ENCODE measurements around the gene CADM1. TPM values are rescaled to one million over a fixed set of nuclear protein-coding genes. Genes with fewer than 3 reads are reported as not detected.

Gene CADM1
- total and polyA plus RNA-seq, 10 of the 15 experiments (the other 5 are each of a cell fraction or from before 2014, with no cell fraction given) = 0.03 to 0.48 (median 0.15) TPM; not detected in 3

GRCh38 chr11:115190196-115190595, 314.0 kb downstream of the CADM1 start (continued):
- no peak for TF ChIP-seq ZSCAN29 (IDR thresholded peaks at IDR 0.05)
- no peak for TF ChIP-seq POLR2AphosphoS5 (IDR thresholded peaks at IDR 0.05; ENCODE audit: low read length)

GRCh38 chr11:115188898-115189278, 315.3 kb downstream of the CADM1 start:
- Histone ChIP-seq H3K79me2 (ENCODE audit: control insufficient read depth, insufficient read depth, low read length) (no peaks in the 10 kb centered on the region), H3K9me3 (replicated peaks; ENCODE audit: control insufficient read depth, insufficient read depth, low read length) (no peaks in the 10 kb centered on the region), H3K4me1 (ENCODE audit: control insufficient read depth, insufficient read depth, low read length) (peaks cover 2% of the 10 kb centered on the region; the same call in 1 of the 2 replicates), H3K36me3 (ENCODE audit: control insufficient read depth in 2 of 2, insufficient read depth in 2 of 2, low read length in 1 of 2) (no peaks in the 10 kb centered on the region), H4K20me1 (ENCODE audit: control insufficient read depth, insufficient read depth) (no peaks in the 10 kb centered on the region), H3K4me2 (ENCODE audit: control insufficient read depth, insufficient read depth) (no peak overlapping the region), H3K27ac (ENCODE audit: control insufficient read depth, insufficient read depth) (no peak overlapping the region), H3K9ac (ENCODE audit: control insufficient read depth, insufficient read depth, low read length) (no peak overlapping the region), H3K4me3 (no peak overlapping the region), H3K27me3 (replicated peaks in 1 of 2; ENCODE audit: control insufficient read depth in 2 of 2, insufficient read depth in 2 of 2, low read length in 1 of 2) (no peaks in the 10 kb centered on the region), H2AFZ (ENCODE audit: control insufficient read depth, low read depth, low read length) (no peak overlapping the region)
- CTCF ChIA-PET = interaction anchor here (1.0 kb wide), 1 partner anchor 11 kb away, joined by 4 read pairs; no protein-coding TSS in a partner anchor
- RAD21 ChIA-PET (ENCODE audit: unreplicated experiment) = no interaction called here
- ATAC-seq = no peak
- FAIRE-seq = no peak
- TF ChIP-seq PKNOX1 (IDR thresholded peaks at IDR 0.05) (no peak), KDM1A (IDR thresholded peaks at IDR 0.05; ENCODE audit: borderline replicate concordance) (no peak), BCL3 (IDR thresholded peaks at IDR 0.05; ENCODE audit: borderline replicate concordance, insufficient read depth, low read depth, low read length, poor library complexity, severe bottlenecking) (no peak), RBBP5 (conservative IDR thresholded peaks at IDR 0.05) (no peak)
- WGBS (ENCODE audit: insufficient coverage, insufficient replicate concordance, low lambda C conversion rate, missing lambda C conversion rate) = 59% methylated on average over 4 of the region's 4 CpGs
- in situ Hi-C loops (cut with MboI) = no loop called here
- no peak for DNase-seq (ENCODE audit: low read depth, low spot score)
- BruUV-seq (replicated peaks) = no TSS peak
- intact Hi-C loops (cut with micrococcal nuclease; ENCODE audit: unreplicated experiment) = no loop called here
- SMC1A ChIA-PET (ENCODE audit: uncharacterized antibody, unreplicated experiment) = no interaction called here
- POLR2A ChIA-PET = no interaction called here
